ENCODE measurements around the gene ST6GALNAC3.

- TF ChIP-seq POLR2A (IDR thresholded peaks at IDR 0.05), result no peak
- TF ChIP-seq EP300 (IDR thresholded peaks at IDR 0.05), result no peak
Observed at GRCh38 chr1:76288758-76289483, 214.4 kb downstream of the ST6GALNAC3 start.
